ENCODE measurements around the gene PRAC1.

DNA sequence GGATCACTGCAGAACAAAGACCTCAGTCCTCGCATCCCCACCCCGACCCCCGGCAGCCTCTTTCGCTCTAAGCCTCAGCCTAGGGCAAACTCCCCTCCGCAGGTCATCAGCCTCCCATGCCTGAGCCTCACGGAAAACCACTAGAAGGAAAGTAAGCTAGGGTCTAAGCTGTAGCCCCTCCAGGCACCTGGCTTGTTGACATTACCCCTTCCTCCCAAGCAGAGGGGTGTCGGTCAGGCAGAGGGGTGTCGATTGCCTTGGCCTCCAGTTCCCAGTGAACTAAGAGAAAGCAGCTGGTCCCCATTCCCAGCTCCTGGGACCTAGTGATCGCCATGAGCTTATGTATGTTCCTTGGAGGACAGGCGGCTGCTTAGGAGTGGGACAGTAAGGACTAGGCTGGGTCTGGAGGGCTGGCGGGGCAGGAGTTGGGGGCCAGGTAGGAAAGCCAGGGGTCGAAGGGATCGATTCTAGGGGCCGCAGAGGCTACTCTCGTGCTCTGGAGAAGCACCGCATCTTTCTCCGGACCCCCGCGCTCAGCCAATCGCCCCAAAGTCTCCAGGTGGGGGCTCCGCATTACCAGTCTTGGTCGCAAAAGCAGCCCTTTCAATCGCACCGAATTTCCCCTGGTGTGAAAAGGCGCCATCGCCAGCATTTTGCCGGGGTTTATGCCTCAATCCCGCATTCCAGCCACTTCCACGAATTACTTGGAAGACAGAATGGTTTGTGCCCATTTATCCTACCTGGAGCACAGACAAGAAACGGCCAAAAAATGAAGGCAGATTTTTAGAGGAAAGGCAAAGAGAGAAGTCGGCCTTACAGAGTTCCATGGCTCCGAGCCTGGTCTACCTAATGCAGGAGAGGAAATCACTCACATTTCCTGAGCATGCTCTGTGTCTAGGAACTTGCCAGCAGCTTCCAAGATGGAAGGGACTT is 27.6 kb upstream of the PRAC1 start:
- TF ChIP-seq POLR2A (IDR thresholded peaks at IDR 0.05): no peak
- TF ChIP-seq, protein P1, sequence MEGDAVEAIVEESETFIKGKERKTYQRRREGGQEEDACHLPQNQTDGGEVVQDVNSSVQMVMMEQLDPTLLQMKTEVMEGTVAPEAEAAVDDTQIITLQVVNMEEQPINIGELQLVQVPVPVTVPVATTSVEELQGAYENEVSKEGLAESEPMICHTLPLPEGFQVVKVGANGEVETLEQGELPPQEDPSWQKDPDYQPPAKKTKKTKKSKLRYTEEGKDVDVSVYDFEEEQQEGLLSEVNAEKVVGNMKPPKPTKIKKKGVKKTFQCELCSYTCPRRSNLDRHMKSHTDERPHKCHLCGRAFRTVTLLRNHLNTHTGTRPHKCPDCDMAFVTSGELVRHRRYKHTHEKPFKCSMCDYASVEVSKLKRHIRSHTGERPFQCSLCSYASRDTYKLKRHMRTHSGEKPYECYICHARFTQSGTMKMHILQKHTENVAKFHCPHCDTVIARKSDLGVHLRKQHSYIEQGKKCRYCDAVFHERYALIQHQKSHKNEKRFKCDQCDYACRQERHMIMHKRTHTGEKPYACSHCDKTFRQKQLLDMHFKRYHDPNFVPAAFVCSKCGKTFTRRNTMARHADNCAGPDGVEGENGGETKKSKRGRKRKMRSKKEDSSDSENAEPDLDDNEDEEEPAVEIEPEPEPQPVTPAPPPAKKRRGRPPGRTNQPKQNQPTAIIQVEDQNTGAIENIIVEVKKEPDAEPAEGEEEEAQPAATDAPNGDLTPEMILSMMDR (IDR thresholded peaks at IDR 0.05): no peak
